ENCODE results near the gene SGTB.

Gene SGTB

DNA sequence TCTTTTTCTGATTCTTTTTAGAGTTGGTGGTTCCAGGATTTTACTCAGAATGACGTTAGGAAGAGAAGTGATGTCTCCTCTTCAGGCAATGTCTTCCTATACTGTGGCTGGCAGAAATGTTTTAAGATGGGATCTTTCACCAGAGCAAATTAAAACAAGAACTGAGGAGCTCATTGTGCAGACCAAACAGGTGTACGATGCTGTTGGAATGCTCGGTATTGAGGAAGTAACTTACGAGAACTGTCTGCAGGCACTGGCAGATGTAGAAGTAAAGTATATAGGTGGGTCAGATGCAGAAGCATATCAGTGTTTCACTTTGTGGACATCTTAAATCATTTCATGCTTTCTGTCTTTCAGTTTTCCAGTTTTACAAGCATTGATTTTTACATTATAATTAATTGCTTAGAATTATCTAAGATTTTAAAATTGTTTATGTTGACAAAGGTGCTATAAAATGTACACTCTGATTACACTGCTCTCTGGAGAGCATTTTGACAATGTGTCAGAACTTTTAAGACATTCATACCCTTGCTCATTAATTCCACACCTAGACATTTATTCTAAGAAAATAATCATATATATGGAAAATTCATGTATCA, 36.7 kb upstream of the SGTB start:
- Histone ChIP-seq H3K27me3 (ENCODE audit: control insufficient read depth, insufficient read depth, low read length) (no peaks in the 10 kb centered on the region), H3K4me1 (ENCODE audit: control insufficient read depth, insufficient read depth, low read length) (no peaks in the 10 kb centered on the region), H3K36me3 (ENCODE audit: control insufficient read depth, insufficient read depth, low read length) (peaks cover 52% of the 10 kb centered on the region), H3K9me3 (ENCODE audit: control insufficient read depth, insufficient read depth, low read length) (no peaks in the 10 kb centered on the region), H3K4me3 (ENCODE audit: low read depth, low read length) (no peak overlapping the region), H3K9ac (ENCODE audit: low read depth, low read length) (no peak overlapping the region), H3K27ac (ENCODE audit: low read depth, low read length) (no peak overlapping the region)

GRCh38 chr5:65753189-65753588, 31.3 kb upstream of the SGTB start:
- Histone ChIP-seq H3K36me3 (ENCODE audit: control insufficient read depth, insufficient read depth, low read length) (peaks cover 2% of the 10 kb centered on the region; the same call in 1 of the 2 replicates), H3K27me3 (ENCODE audit: control insufficient read depth, insufficient read depth, low read length) (no peaks in the 10 kb centered on the region), H3K9me3 (ENCODE audit: control insufficient read depth, insufficient read depth, low read length) (no peaks in the 10 kb centered on the region), H3K4me3 (ENCODE audit: low read depth, low read length) (no peak overlapping the region), H3K9ac (ENCODE audit: low read depth, low read length) (no peak overlapping the region), H3K4me1 (ENCODE audit: control insufficient read depth, insufficient read depth, low read length) (no peaks in the 10 kb centered on the region; the same call in 1 of the 2 replicates), H3K27ac (ENCODE audit: low read depth, low read length) (no peak overlapping the region)

GRCh38 chr5:65750938-65751337, 29.0 kb upstream of the SGTB start:
- Histone ChIP-seq H3K27ac (ENCODE audit: low read depth, low read length) (no peak overlapping the region), H3K4me1 (ENCODE audit: control insufficient read depth, insufficient read depth, low read length) (no peaks in the 10 kb centered on the region; the same call in 1 of the 2 replicates), H3K27me3 (ENCODE audit: control insufficient read depth, insufficient read depth, low read length) (no peaks in the 10 kb centered on the region), H3K4me3 (ENCODE audit: low read depth, low read length) (no peak overlapping the region), H3K9me3 (ENCODE audit: control insufficient read depth, insufficient read depth, low read length) (no peaks in the 10 kb centered on the region), H3K36me3 (ENCODE audit: control insufficient read depth, insufficient read depth, low read length) (no peaks in the 10 kb centered on the region), H3K9ac (ENCODE audit: low read depth, low read length) (no peak overlapping the region)

- Histone ChIP-seq H3K36me3 (ENCODE audit: control insufficient read depth, insufficient read depth, low read length) (no peaks in the 10 kb centered on the region), H3K27ac (ENCODE audit: low read depth, low read length) (no peak overlapping the region), H3K27me3 (ENCODE audit: control insufficient read depth, insufficient read depth, low read length) (no peaks in the 10 kb centered on the region), H3K9me3 (ENCODE audit: control insufficient read depth, insufficient read depth, low read length) (no peaks in the 10 kb centered on the region), H3K9ac (ENCODE audit: low read depth, low read length) (no peak overlapping the region), H3K4me3 (ENCODE audit: low read depth, low read length) (no peak overlapping the region), H3K4me1 (ENCODE audit: control insufficient read depth, insufficient read depth, low read length) (no peaks in the 10 kb centered on the region; the same call in 1 of the 2 replicates)
These were observed 28.0 kb upstream of the SGTB start for GRCh38 chr5:65749956-65750355.

- Histone ChIP-seq H3K9ac (ENCODE audit: low read depth, low read length) (no peak overlapping the region), H3K36me3 (ENCODE audit: control insufficient read depth, insufficient read depth, low read length) (no peaks in the 10 kb centered on the region), H3K27me3 (ENCODE audit: control insufficient read depth, insufficient read depth, low read length) (no peaks in the 10 kb centered on the region), H3K9me3 (ENCODE audit: control insufficient read depth, insufficient read depth, low read length) (no peaks in the 10 kb centered on the region), H3K27ac (ENCODE audit: low read depth, low read length) (no peak overlapping the region), H3K4me1 (ENCODE audit: control insufficient read depth, insufficient read depth, low read length) (no peaks in the 10 kb centered on the region; the same call in 1 of the 2 replicates), H3K4me3 (ENCODE audit: low read depth, low read length) (no peak overlapping the region)
These were observed 27.4 kb upstream of the SGTB start for GRCh38 chr5:65749221-65749844.

DNA sequence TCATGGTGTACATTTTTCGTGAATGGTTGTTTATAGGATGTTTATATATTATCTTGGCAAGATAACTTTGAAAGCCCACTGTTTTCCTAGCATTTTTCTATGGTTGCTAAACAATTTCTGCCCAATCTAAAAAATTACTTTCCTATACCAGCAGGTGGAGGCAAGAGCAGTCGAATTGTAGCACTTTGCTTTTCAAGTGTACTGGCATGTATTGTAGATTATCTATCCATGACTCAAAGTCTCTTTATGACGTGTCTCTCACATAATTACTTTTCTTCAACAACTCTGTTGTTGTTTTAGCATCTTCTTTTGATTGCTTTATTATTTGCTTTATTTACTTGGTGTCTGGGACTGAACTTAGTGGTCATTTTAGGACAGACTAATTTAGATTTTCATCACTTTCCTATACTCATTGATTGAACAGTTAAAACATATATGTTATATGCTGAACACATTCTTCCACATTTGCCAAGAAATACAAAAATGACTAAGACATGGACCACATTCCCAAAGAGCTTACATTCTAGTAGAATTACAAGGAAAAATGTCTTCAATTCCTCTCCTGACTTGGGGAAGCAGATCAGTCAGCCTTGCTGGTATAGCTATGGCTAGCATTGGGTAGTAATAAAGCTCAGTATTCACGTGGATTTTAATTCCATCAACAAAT, 20.8 kb upstream of the SGTB start:
- H3K27ac ChIP-seq (ENCODE audit: low read depth, low read length) = no peak overlapping the region
- no peak overlapping the region for H3K4me3 ChIP-seq (ENCODE audit: low read depth, low read length)
- H3K9me3 ChIP-seq (ENCODE audit: control insufficient read depth, insufficient read depth, low read length) = no peaks in the 10 kb centered on the region
- no peak overlapping the region for H3K9ac ChIP-seq (ENCODE audit: low read depth, low read length)
- H3K27me3 ChIP-seq (ENCODE audit: control insufficient read depth, insufficient read depth, low read length) = no peaks in the 10 kb centered on the region
- no peaks in the 10 kb centered on the region for H3K4me1 ChIP-seq (ENCODE audit: control insufficient read depth, insufficient read depth, low read length)
- peaks cover 4% of the 10 kb centered on the region; the same call in 1 of the 2 replicates for H3K36me3 ChIP-seq (ENCODE audit: control insufficient read depth, insufficient read depth, low read length)

GRCh38 chr5:65739162-65739561, 17.3 kb upstream of the SGTB start:
- H3K9ac ChIP-seq (ENCODE audit: low read depth, low read length) = no peak overlapping the region
- peaks cover 4% of the 10 kb centered on the region; the same call in 1 of the 2 replicates for H3K36me3 ChIP-seq (ENCODE audit: control insufficient read depth, insufficient read depth, low read length)
- H3K4me1 ChIP-seq (ENCODE audit: control insufficient read depth, insufficient read depth, low read length) = no peaks in the 10 kb centered on the region; the same call in 1 of the 2 replicates
- H3K27me3 ChIP-seq (ENCODE audit: control insufficient read depth, insufficient read depth, low read length) = no peaks in the 10 kb centered on the region
- no peak overlapping the region for H3K27ac ChIP-seq (ENCODE audit: low read depth, low read length)
- H3K9me3 ChIP-seq (ENCODE audit: control insufficient read depth, insufficient read depth, low read length) = no peaks in the 10 kb centered on the region
- H3K4me3 ChIP-seq (ENCODE audit: low read depth, low read length) = no peak overlapping the region

- Histone ChIP-seq H3K36me3 (ENCODE audit: control insufficient read depth, insufficient read depth, low read length) (peaks cover 4% of the 10 kb centered on the region; the same call in 1 of the 2 replicates), H3K4me1 (ENCODE audit: control insufficient read depth, insufficient read depth, low read length) (no peaks in the 10 kb centered on the region; the same call in 1 of the 2 replicates), H3K4me3 (ENCODE audit: low read depth, low read length) (no peak overlapping the region), H3K9me3 (ENCODE audit: control insufficient read depth, insufficient read depth, low read length) (no peaks in the 10 kb centered on the region), H3K9ac (ENCODE audit: low read depth, low read length) (no peak overlapping the region), H3K27me3 (ENCODE audit: control insufficient read depth, insufficient read depth, low read length) (no peaks in the 10 kb centered on the region), H3K27ac (ENCODE audit: low read depth, low read length) (no peak overlapping the region)
These were observed 16.4 kb upstream of the SGTB start for GRCh38 chr5:65738305-65738704.

DNA sequence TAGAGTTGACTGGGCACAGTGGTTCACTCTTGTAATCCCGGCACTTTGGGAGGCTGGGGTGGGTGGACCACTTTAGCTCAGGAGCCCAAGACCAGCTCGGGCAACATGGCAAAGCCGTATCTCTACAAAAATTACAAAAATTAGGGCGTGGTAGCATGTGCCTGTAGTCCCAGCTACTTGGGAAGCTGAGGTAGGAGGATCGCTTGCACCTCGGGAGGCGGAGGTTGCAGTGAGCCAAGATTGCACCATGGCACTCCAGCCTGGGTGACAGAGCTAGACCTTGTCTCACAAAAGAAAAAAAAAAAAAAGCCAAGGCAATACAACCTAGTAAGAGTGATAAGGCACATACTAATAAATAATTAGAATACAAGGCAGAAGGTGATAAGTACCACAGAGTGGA, 15.9 kb upstream of the SGTB start:
- no peaks in the 10 kb centered on the region; the same call in 1 of the 2 replicates for H3K4me1 ChIP-seq (ENCODE audit: control insufficient read depth, insufficient read depth, low read length)
- H3K36me3 ChIP-seq (ENCODE audit: control insufficient read depth, insufficient read depth, low read length) = peaks cover 2% of the 10 kb centered on the region; the same call in 1 of the 2 replicates
- no peak overlapping the region for H3K9ac ChIP-seq (ENCODE audit: low read depth, low read length)
- no peaks in the 10 kb centered on the region for H3K9me3 ChIP-seq (ENCODE audit: control insufficient read depth, insufficient read depth, low read length)
- no peaks in the 10 kb centered on the region for H3K27me3 ChIP-seq (ENCODE audit: control insufficient read depth, insufficient read depth, low read length)
- no peak overlapping the region for H3K27ac ChIP-seq (ENCODE audit: low read depth, low read length)
- H3K4me3 ChIP-seq (ENCODE audit: low read depth, low read length) = no peak overlapping the region

- Histone ChIP-seq H3K4me3 (ENCODE audit: low read depth, low read length) (no peak overlapping the region), H3K27me3 (ENCODE audit: control insufficient read depth, insufficient read depth, low read length) (no peaks in the 10 kb centered on the region), H3K27ac (ENCODE audit: low read depth, low read length) (no peak overlapping the region), H3K9me3 (ENCODE audit: control insufficient read depth, insufficient read depth, low read length) (no peaks in the 10 kb centered on the region), H3K4me1 (ENCODE audit: control insufficient read depth, insufficient read depth, low read length) (no peaks in the 10 kb centered on the region; the same call in 1 of the 2 replicates), H3K36me3 (ENCODE audit: control insufficient read depth, insufficient read depth, low read length) (no peaks in the 10 kb centered on the region), H3K9ac (ENCODE audit: low read depth, low read length) (no peak overlapping the region)
These were observed 14.1 kb upstream of the SGTB start for GRCh38 chr5:65736011-65736410.

GRCh38 chr5:65734921-65735320, 13.0 kb upstream of the SGTB start:
- no peaks in the 10 kb centered on the region for H3K9me3 ChIP-seq (ENCODE audit: control insufficient read depth, insufficient read depth, low read length)
- no peak overlapping the region for H3K4me3 ChIP-seq (ENCODE audit: low read depth, low read length)
- no peak overlapping the region for H3K27ac ChIP-seq (ENCODE audit: low read depth, low read length)
- no peaks in the 10 kb centered on the region for H3K27me3 ChIP-seq (ENCODE audit: control insufficient read depth, insufficient read depth, low read length)
- peaks cover 2% of the 10 kb centered on the region; the same call in 1 of the 2 replicates for H3K4me1 ChIP-seq (ENCODE audit: control insufficient read depth, insufficient read depth, low read length)
- no peak overlapping the region for H3K9ac ChIP-seq (ENCODE audit: low read depth, low read length)
- H3K36me3 ChIP-seq (ENCODE audit: control insufficient read depth, insufficient read depth, low read length) = no peaks in the 10 kb centered on the region
